ENCODE data around the gene REEP3. TPM values are rescaled to one million over a fixed set of nuclear protein-coding genes. Genes with fewer than 3 reads are reported as not detected.

The REEP3 gene
- total RNA-seq, 1 experiment from 2014 or later: 51.8 TPM

- no peaks in the 10 kb centered on the region for H3K4me1 Mint-ChIP-seq (ENCODE audit: insufficient read depth, unreplicated experiment)
- BruUV-seq (replicated peaks): no TSS peak
- ChIA-PET POLR2A (no interaction called here), CTCF (no interaction called here)
- H3K9me3 Mint-ChIP-seq (ENCODE audit: unreplicated experiment): no peaks in the 10 kb centered on the region
- no peak for TF ChIP-seq CTCF (IDR thresholded peaks at IDR 0.05; ENCODE audit: unreplicated experiment)
- intact Hi-C loops (cut with micrococcal nuclease): no loop called here
- H3K27ac Mint-ChIP-seq (ENCODE audit: low read depth, unreplicated experiment): no peak overlapping the region
- H3K4me3 Mint-ChIP-seq (ENCODE audit: unreplicated experiment): no peak overlapping the region
- no peaks in the 10 kb centered on the region for H3K36me3 Mint-ChIP-seq (ENCODE audit: insufficient read depth, unreplicated experiment)
- H3K27me3 Mint-ChIP-seq (ENCODE audit: insufficient read depth, unreplicated experiment): no peaks in the 10 kb centered on the region
- no peak for DNase-seq (ENCODE audit: unreplicated experiment)
Measured at GRCh38 chr10:63665670-63666134, 144.5 kb downstream of the REEP3 start.

GRCh38 chr10:63666836-63667383 lies 145.7 kb downstream of the REEP3 start:
- H3K27ac Mint-ChIP-seq (ENCODE audit: low read depth, unreplicated experiment): no peak overlapping the region
- H3K36me3 Mint-ChIP-seq (ENCODE audit: insufficient read depth, unreplicated experiment): no peaks in the 10 kb centered on the region
- H3K9me3 Mint-ChIP-seq (ENCODE audit: unreplicated experiment): no peaks in the 10 kb centered on the region
- no peak overlapping the region for H3K4me3 Mint-ChIP-seq (ENCODE audit: unreplicated experiment)
- H3K27me3 Mint-ChIP-seq (ENCODE audit: insufficient read depth, unreplicated experiment): no peaks in the 10 kb centered on the region
- BruUV-seq (replicated peaks): no TSS peak
- H3K4me1 Mint-ChIP-seq (ENCODE audit: insufficient read depth, unreplicated experiment): peaks cover 7% of the 10 kb centered on the region
- DNase-seq (ENCODE audit: unreplicated experiment): peak; percentile 73
- CTCF ChIA-PET: interaction anchor here (0.6 kb wide), 1 partner anchor 16 kb away, joined by 3 read pairs; no protein-coding TSS in a partner anchor
- POLR2A ChIA-PET: no interaction called here
- intact Hi-C loops (cut with micrococcal nuclease): no loop called here
- no peak for TF ChIP-seq CTCF (IDR thresholded peaks at IDR 0.05; ENCODE audit: unreplicated experiment)

GRCh38 chr10:63667596-63668480 lies 146.6 kb downstream of the REEP3 start:
- Mint-ChIP-seq H3K27ac (ENCODE audit: low read depth, unreplicated experiment) (no peak overlapping the region), H3K36me3 (ENCODE audit: insufficient read depth, unreplicated experiment) (no peaks in the 10 kb centered on the region), H3K27me3 (ENCODE audit: insufficient read depth, unreplicated experiment) (no peaks in the 10 kb centered on the region), H3K9me3 (ENCODE audit: unreplicated experiment) (no peaks in the 10 kb centered on the region), H3K4me1 (ENCODE audit: insufficient read depth, unreplicated experiment) (peaks cover 7% of the 10 kb centered on the region), H3K4me3 (ENCODE audit: unreplicated experiment) (no peak overlapping the region)
- no TSS peak for BruUV-seq (replicated peaks)
- intact Hi-C loops (cut with micrococcal nuclease): no loop called here
- CTCF ChIA-PET: interaction anchor here (0.6 to 1.7 kb wide), 4 partner anchors 22 to 488 kb away, joined by 3 to 5 read pairs (median 3); no protein-coding TSS in a partner anchor
- no peak for TF ChIP-seq CTCF (IDR thresholded peaks at IDR 0.05; ENCODE audit: unreplicated experiment)
- POLR2A ChIA-PET: interaction anchor here (1.5 kb wide), 1 partner anchor 8 kb away, joined by 3 read pairs; no protein-coding TSS in a partner anchor
- DNase-seq (ENCODE audit: unreplicated experiment): no peak

GRCh38 chr10:63670291-63670898 lies 149.2 kb downstream of the REEP3 start:
- H3K36me3 Mint-ChIP-seq (ENCODE audit: insufficient read depth, unreplicated experiment): no peaks in the 10 kb centered on the region
- no peak overlapping the region for H3K4me3 Mint-ChIP-seq (ENCODE audit: unreplicated experiment)
- DNase-seq (ENCODE audit: unreplicated experiment): no peak
- POLR2A ChIA-PET: no interaction called here
- intact Hi-C loops (cut with micrococcal nuclease): no loop called here
- H3K27ac Mint-ChIP-seq (ENCODE audit: low read depth, unreplicated experiment): no peak overlapping the region
- no TSS peak for BruUV-seq (replicated peaks)
- H3K4me1 Mint-ChIP-seq (ENCODE audit: insufficient read depth, unreplicated experiment): peaks cover 7% of the 10 kb centered on the region
- H3K9me3 Mint-ChIP-seq (ENCODE audit: unreplicated experiment): no peaks in the 10 kb centered on the region
- CTCF ChIA-PET: interaction anchor here (0.7 to 5.2 kb wide), 3 partner anchors 39 to 503 kb away, joined by 4 to 20 read pairs (median 4); no protein-coding TSS in a partner anchor
- no peaks in the 10 kb centered on the region for H3K27me3 Mint-ChIP-seq (ENCODE audit: insufficient read depth, unreplicated experiment)
- TF ChIP-seq CTCF (IDR thresholded peaks at IDR 0.05; ENCODE audit: unreplicated experiment): no peak
